ENCODE data around the gene NHERF1.

NHERF1 gene

GRCh38 chr17:74779948-74780400, 31.5 kb downstream of the NHERF1 start:
- Histone ChIP-seq H3K9me3 (ENCODE audit: control insufficient read depth in 1 of 2, low read length in 2 of 2) (no peaks in the 10 kb centered on the region), H3K36me3 (ENCODE audit: control insufficient read depth in 1 of 2, insufficient read depth in 2 of 2, low read length in 2 of 2) (peaks cover 0 to 3% of the 10 kb centered on the region in 2 donors), H3K9ac (ENCODE audit: low read depth in 1 of 2, low read length in 2 of 2) (no peak overlapping the region), H3K27me3 (ENCODE audit: control insufficient read depth in 1 of 2, insufficient read depth in 2 of 2, low read length in 2 of 2) (no peaks in the 10 kb centered on the region), H3K27ac (ENCODE audit: low read depth, low read length) (no peak overlapping the region), H3K4me1 (ENCODE audit: control insufficient read depth in 1 of 2, insufficient read depth in 2 of 2, low read length in 2 of 2) (peaks cover 13 to 45% of the 10 kb centered on the region in 2 donors), H3K4me3 (ENCODE audit: low read depth in 1 of 2, low read length in 2 of 2) (no peak overlapping the region)

- no peaks in the 10 kb centered on the region for H3K9me3 ChIP-seq (ENCODE audit: control insufficient read depth in 1 of 2, low read length in 2 of 2)
- H3K27ac ChIP-seq (ENCODE audit: low read depth, low read length): no peak overlapping the region
- no peak overlapping the region for H3K4me3 ChIP-seq (ENCODE audit: low read depth in 1 of 2, low read length in 2 of 2)
- H3K4me1 ChIP-seq (ENCODE audit: control insufficient read depth in 1 of 2, insufficient read depth in 2 of 2, low read length in 2 of 2): peaks cover 8 to 38% of the 10 kb centered on the region in 2 donors
- H3K9ac ChIP-seq (ENCODE audit: low read depth in 1 of 2, low read length in 2 of 2): no peak overlapping the region
- peaks cover 0 to 7% of the 10 kb centered on the region in 2 donors for H3K36me3 ChIP-seq (ENCODE audit: control insufficient read depth in 1 of 2, insufficient read depth in 2 of 2, low read length in 2 of 2)
- H3K27me3 ChIP-seq (ENCODE audit: control insufficient read depth in 1 of 2, insufficient read depth in 2 of 2, low read length in 2 of 2): no peaks in the 10 kb centered on the region
Observed at GRCh38 chr17:74780443-74781238, 32.2 kb downstream of the NHERF1 start.

DNA sequence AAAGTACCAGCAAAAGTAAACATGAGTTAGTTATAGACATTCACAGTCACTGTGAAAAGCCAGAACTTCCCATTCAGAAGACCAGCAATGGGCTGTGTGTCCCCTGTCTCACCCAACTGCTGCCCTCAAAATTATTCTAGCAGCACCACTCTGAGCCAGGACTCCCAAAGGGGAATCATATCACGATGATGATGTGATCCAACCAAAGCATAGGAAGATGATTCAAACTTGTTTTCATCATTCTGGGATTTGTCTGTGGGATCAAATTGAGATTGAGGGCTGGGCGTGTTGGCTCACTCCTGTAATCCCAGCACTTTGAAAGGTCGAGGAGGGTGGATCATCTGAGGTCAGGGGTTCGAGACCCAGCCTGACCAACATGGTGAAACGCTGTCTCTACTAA, 34.1 kb downstream of the NHERF1 start:
- H3K36me3 ChIP-seq (ENCODE audit: control insufficient read depth in 1 of 2, insufficient read depth in 2 of 2, low read length in 2 of 2): peaks cover 0 to 15% of the 10 kb centered on the region in 2 donors
- no peak overlapping the region for H3K27ac ChIP-seq (ENCODE audit: low read depth, low read length)
- no peak overlapping the region for H3K9ac ChIP-seq (ENCODE audit: low read depth in 1 of 2, low read length in 2 of 2)
- H3K9me3 ChIP-seq (ENCODE audit: control insufficient read depth in 1 of 2, low read length in 2 of 2): no peaks in the 10 kb centered on the region
- H3K4me1 ChIP-seq (ENCODE audit: control insufficient read depth in 1 of 2, insufficient read depth in 2 of 2, low read length in 2 of 2): peaks cover 0 to 27% of the 10 kb centered on the region in 2 donors
- H3K27me3 ChIP-seq (ENCODE audit: control insufficient read depth in 1 of 2, insufficient read depth in 2 of 2, low read length in 2 of 2): no peaks in the 10 kb centered on the region
- H3K4me3 ChIP-seq (ENCODE audit: low read depth in 1 of 2, low read length in 2 of 2): no peak overlapping the region

DNA sequence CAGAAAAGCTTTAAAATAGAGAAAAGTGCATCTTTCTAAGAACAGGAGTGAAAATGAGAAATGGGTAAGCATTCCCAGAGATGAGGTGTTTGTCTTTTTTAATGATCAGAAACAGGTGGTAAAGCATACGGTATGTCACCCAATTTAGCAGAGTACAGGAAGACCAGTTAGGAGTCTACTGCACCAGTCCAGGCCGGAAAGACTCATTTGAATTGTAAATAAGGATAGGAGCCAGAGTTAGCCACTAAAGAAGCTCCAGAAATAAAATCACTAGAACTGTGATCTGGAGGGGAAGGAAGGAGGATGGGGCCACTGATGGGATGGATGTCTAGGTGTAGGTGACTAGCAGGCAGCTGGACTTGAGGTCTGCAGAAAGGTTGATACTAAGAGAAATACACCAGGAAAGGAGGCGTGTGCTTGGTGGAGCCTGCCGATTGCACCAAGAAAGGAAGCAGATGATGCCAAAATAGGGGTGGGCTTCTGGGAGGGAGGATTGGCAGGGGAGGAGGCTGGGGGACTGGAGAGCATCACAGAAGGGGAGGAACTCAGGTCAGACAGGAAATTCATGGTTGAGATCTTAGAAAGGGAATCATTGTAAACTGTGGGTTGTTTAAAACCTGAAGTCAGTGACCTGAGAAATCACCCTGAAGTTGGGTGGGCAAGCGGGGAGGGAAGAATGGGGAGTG, 35.8 kb downstream of the NHERF1 start:
- Histone ChIP-seq H3K27me3 (ENCODE audit: control insufficient read depth in 1 of 2, insufficient read depth in 2 of 2, low read length in 2 of 2) (no peaks in the 10 kb centered on the region), H3K9ac (ENCODE audit: low read depth in 1 of 2, low read length in 2 of 2) (no peak overlapping the region), H3K4me3 (ENCODE audit: low read depth in 1 of 2, low read length in 2 of 2) (no peak overlapping the region), H3K36me3 (ENCODE audit: control insufficient read depth in 1 of 2, insufficient read depth in 2 of 2, low read length in 2 of 2) (peaks cover 0 to 18% of the 10 kb centered on the region in 2 donors), H3K9me3 (ENCODE audit: control insufficient read depth in 1 of 2, low read length in 2 of 2) (no peaks in the 10 kb centered on the region), H3K4me1 (ENCODE audit: control insufficient read depth in 1 of 2, insufficient read depth in 2 of 2, low read length in 2 of 2) (peaks cover 0 to 18% of the 10 kb centered on the region in 2 donors), H3K27ac (ENCODE audit: low read depth, low read length) (no peak overlapping the region)

DNA sequence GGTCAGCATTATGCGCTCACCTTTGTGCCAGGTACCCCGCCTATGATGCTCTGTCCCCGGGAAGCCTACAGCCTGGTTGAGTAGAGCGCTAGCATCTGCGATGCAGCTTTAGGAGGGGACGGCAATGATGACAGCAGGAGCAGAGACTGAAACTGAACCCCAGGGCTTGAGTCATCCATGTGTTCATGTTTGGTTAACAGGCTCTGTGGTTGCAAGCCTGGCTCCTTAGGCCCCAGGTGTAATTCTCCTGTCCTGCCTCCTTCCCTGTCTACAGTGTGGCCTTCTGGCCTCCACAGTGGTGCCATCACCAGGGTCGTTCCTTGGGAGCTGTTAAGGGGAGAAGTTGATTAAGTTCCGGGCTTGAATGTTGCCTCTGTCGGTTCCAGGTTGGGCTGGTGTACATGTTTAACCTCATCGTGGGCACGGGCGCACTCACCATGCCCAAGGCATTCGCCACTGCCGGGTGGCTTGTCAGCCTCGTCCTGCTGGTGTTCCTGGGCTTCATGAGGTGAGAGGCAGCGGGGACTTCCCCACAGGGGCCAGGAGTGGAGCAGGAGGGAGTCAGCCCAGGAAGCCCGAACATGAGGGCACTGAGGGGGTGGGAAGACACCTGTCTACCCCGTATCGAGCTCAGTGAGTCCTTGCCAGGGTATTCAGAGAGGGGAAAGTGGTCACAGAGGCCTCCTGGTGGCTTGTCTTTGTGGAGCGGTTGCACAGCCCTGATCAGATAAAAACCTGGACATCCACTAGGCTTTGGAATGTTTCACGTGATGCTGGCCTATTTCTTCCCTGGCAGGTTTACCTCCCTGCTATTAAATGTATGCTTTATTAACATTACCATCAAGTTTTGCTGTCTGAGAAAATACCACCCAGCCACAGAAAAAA, 36.9 kb downstream of the NHERF1 start:
- Histone ChIP-seq H3K9me3 (ENCODE audit: control insufficient read depth in 1 of 2, low read length in 2 of 2) (no peaks in the 10 kb centered on the region), H3K27ac (ENCODE audit: low read depth, low read length) (no peak overlapping the region), H3K9ac (ENCODE audit: low read depth in 1 of 2, low read length in 2 of 2) (no peak overlapping the region), H3K36me3 (ENCODE audit: control insufficient read depth in 1 of 2, insufficient read depth in 2 of 2, low read length in 2 of 2) (peaks cover 0 to 22% of the 10 kb centered on the region in 2 donors), H3K4me3 (ENCODE audit: low read depth in 1 of 2, low read length in 2 of 2) (no peak overlapping the region), H3K27me3 (ENCODE audit: control insufficient read depth in 1 of 2, insufficient read depth in 2 of 2, low read length in 2 of 2) (no peaks in the 10 kb centered on the region), H3K4me1 (ENCODE audit: control insufficient read depth in 1 of 2, insufficient read depth in 2 of 2, low read length in 2 of 2) (peaks cover 0 to 7% of the 10 kb centered on the region in 2 donors)

DNA sequence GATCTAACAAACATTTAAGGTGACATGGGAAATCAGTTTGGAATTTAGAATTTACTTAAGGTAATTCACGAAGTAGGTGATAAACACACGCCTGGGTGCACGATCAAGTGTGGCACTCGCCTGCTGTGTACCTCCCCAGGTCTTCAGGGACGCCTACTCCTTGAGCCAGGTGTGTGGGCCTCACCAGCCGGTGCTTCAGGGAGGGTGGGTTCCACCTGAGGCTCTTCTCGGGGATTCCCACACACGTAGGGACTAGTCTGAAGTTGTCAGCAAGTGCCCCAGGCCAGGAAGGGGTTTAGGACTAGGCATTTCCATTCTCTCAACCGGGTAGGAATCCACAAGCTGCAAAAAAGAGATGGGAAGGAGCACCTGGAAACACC, 37.5 kb downstream of the NHERF1 start:
- H3K9me3 ChIP-seq (ENCODE audit: control insufficient read depth in 1 of 2, low read length in 2 of 2): no peaks in the 10 kb centered on the region
- peaks cover 0 to 22% of the 10 kb centered on the region in 2 donors for H3K36me3 ChIP-seq (ENCODE audit: control insufficient read depth in 1 of 2, insufficient read depth in 2 of 2, low read length in 2 of 2)
- H3K4me1 ChIP-seq (ENCODE audit: control insufficient read depth in 1 of 2, insufficient read depth in 2 of 2, low read length in 2 of 2): peaks cover 0 to 1% of the 10 kb centered on the region in 2 donors
- no peak overlapping the region for H3K9ac ChIP-seq (ENCODE audit: low read depth in 1 of 2, low read length in 2 of 2)
- no peak overlapping the region for H3K4me3 ChIP-seq (ENCODE audit: low read depth in 1 of 2, low read length in 2 of 2)
- no peaks in the 10 kb centered on the region for H3K27me3 ChIP-seq (ENCODE audit: control insufficient read depth in 1 of 2, insufficient read depth in 2 of 2, low read length in 2 of 2)
- no peak overlapping the region for H3K27ac ChIP-seq (ENCODE audit: low read depth, low read length)

DNA sequence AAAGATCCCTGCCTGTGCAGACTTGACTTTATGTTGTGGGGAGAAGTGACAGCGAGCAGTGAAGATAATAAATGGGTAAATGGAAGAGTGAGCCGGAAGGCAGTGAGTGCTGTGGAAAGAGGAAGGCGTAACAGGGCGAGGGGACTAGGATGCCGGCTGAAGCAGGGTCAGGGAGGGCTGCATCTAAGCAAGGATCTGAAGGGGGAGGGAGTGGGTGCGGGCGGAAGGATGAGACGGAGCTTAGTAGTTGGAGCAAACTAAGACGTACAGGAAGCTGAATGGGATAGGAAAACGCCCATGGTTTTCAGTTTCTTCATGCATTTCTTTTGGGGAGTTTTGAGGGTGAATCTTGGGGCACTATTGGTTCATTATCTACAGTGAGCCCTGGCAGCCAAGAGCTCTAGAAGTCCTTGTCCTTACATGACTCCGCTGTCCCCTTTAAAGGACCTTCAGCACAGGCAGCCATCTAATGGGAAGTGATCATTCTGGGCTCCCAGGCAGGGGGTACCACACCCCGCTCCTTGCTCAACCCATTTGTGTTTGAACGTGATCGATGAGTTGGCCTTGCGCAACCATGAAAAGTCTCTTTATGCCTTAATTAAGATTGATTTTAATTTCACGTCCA, 38.1 kb downstream of the NHERF1 start:
- Histone ChIP-seq H3K9ac (ENCODE audit: low read depth in 1 of 2, low read length in 2 of 2) (no peak overlapping the region), H3K4me3 (ENCODE audit: low read depth in 1 of 2, low read length in 2 of 2) (no peak overlapping the region), H3K27me3 (ENCODE audit: control insufficient read depth in 1 of 2, insufficient read depth in 2 of 2, low read length in 2 of 2) (no peaks in the 10 kb centered on the region), H3K4me1 (ENCODE audit: control insufficient read depth in 1 of 2, insufficient read depth in 2 of 2, low read length in 2 of 2) (no peaks in the 10 kb centered on the region), H3K36me3 (ENCODE audit: control insufficient read depth in 1 of 2, insufficient read depth in 2 of 2, low read length in 2 of 2) (peaks cover 0 to 22% of the 10 kb centered on the region in 2 donors), H3K27ac (ENCODE audit: low read depth, low read length) (no peak overlapping the region), H3K9me3 (ENCODE audit: control insufficient read depth in 1 of 2, low read length in 2 of 2) (no peaks in the 10 kb centered on the region)

- Histone ChIP-seq H3K4me3 (ENCODE audit: low read depth in 1 of 2, low read length in 2 of 2) (no peak overlapping the region), H3K36me3 (ENCODE audit: control insufficient read depth in 1 of 2, insufficient read depth in 2 of 2, low read length in 2 of 2) (peaks cover 9 to 33% of the 10 kb centered on the region in 2 donors), H3K27ac (ENCODE audit: low read depth, low read length) (no peak overlapping the region), H3K9me3 (ENCODE audit: control insufficient read depth in 1 of 2, low read length in 2 of 2) (no peaks in the 10 kb centered on the region), H3K9ac (ENCODE audit: low read depth in 1 of 2, low read length in 2 of 2) (no peak overlapping the region), H3K27me3 (ENCODE audit: control insufficient read depth in 1 of 2, insufficient read depth in 2 of 2, low read length in 2 of 2) (no peaks in the 10 kb centered on the region), H3K4me1 (ENCODE audit: control insufficient read depth in 1 of 2, insufficient read depth in 2 of 2, low read length in 2 of 2) (no peaks in the 10 kb centered on the region)
Observed at GRCh38 chr17:74790161-74791058, 42.0 kb downstream of the NHERF1 start.

GRCh38 chr17:74792586-74793105, 44.2 kb downstream of the NHERF1 start:
- no peak overlapping the region for H3K9ac ChIP-seq (ENCODE audit: low read depth in 1 of 2, low read length in 2 of 2)
- H3K4me3 ChIP-seq (ENCODE audit: low read depth in 1 of 2, low read length in 2 of 2): no peak overlapping the region
- peaks cover 23 to 43% of the 10 kb centered on the region in 2 donors for H3K36me3 ChIP-seq (ENCODE audit: control insufficient read depth in 1 of 2, insufficient read depth in 2 of 2, low read length in 2 of 2)
- H3K27me3 ChIP-seq (ENCODE audit: control insufficient read depth in 1 of 2, insufficient read depth in 2 of 2, low read length in 2 of 2): no peaks in the 10 kb centered on the region
- H3K9me3 ChIP-seq (ENCODE audit: control insufficient read depth in 1 of 2, low read length in 2 of 2): no peaks in the 10 kb centered on the region
- no peak overlapping the region for H3K27ac ChIP-seq (ENCODE audit: low read depth, low read length)
- no peaks in the 10 kb centered on the region for H3K4me1 ChIP-seq (ENCODE audit: control insufficient read depth in 1 of 2, insufficient read depth in 2 of 2, low read length in 2 of 2)

Data from duodenal mucosa (tissue), 2 donors.